Spleen (tissue), 11 donors: ENCODE measurements around the gene BCL11B. TPM values are rescaled to one million over a fixed set of nuclear protein-coding genes. Genes with fewer than 3 reads are reported as not detected.

Source experiments
- DNase-seq: peaks from one replicate; pipeline ENCODE4 v3.0.0-alpha.2; 2020
- H3K27ac ChIP-seq, 8 donors: fragments of 200-600 bp; sonication (generic) in 7 of 8; 1 replicate in 4 of 8; 2 replicates in 4 of 8; pipeline versions ENCODE4 v1.5.0 to v1.8.0; 2016 to 2021; ENCODE audit warnings: inconsistent platforms in 4 of 8, mild to moderate bottlenecking in 4 of 8, moderate library complexity in 1 of 8
- H3K27me3 ChIP-seq, 7 donors: fragments of 200-600 bp; sonication (generic) in 6 of 7; replicated peaks in 1 of 7; 1 replicate in 4 of 7; 2 replicates in 3 of 7; pipeline versions ENCODE4 v1.5.0 to v1.8.0; 2016 to 2021; ENCODE audit warnings: inconsistent platforms in 3 of 7, mild to moderate bottlenecking in 1 of 7
- H3K36me3 ChIP-seq, 6 donors: fragments of 200-600 bp; sonication (generic) in 5 of 6; 1 replicate in 4 of 6; 2 replicates in 2 of 6; pipeline versions ENCODE4 v1.5.0 to v1.8.0; 2016 to 2021; ENCODE audit warnings: inconsistent platforms in 2 of 6
- H3K4me1 ChIP-seq, 6 donors: fragments of 200-600 bp; sonication (generic) in 5 of 6; 1 replicate in 3 of 6; 2 replicates in 3 of 6; pipeline versions ENCODE4 v1.5.0 to v1.8.0; 2016 to 2021; ENCODE audit warnings: inconsistent platforms in 3 of 6
- H3K4me3 ChIP-seq, 8 donors: fragments of 200-600 bp; sonication (generic) in 7 of 8; 1 replicate in 4 of 8; 2 replicates in 4 of 8; pipeline versions ENCODE4 v1.5.0 to v1.8.0; 2016 to 2021; ENCODE audit warnings: inconsistent platforms in 4 of 8, mild to moderate bottlenecking in 4 of 8, moderate library complexity in 2 of 8
- H3K9me3 ChIP-seq, 8 donors: fragments of 200-600 bp; sonication (generic) in 7 of 8; 1 replicate in 4 of 8; 2 replicates in 4 of 8; pipeline versions ENCODE4 v1.5.0 to v1.8.0; 2016 to 2021; ENCODE audit warnings: inconsistent platforms in 4 of 8
- CTCF ChIP-seq, 11 experiments: fragments of 200-600 bp in 7 of 11; fragments of 450-650 bp in 4 of 11; sonication (generic) in 4 of 11; IDR thresholded peaks in 8 of 11; conservative IDR thresholded peaks in 3 of 11; 1 replicate in 7 of 11; 2 replicates in 4 of 11; pipeline versions ENCODE4 v1.4.0 to v1.8.0; 2016 to 2021; ENCODE audit warnings: antibody characterized with exemption in 11 of 11, inconsistent platforms in 4 of 11, mild to moderate bottlenecking in 1 of 11
- POLR2A ChIP-seq, 3 donors: fragments of 450-650 bp; IDR thresholded peaks; one replicate each; pipeline ENCODE4 v1.5.1; 2017; ENCODE audit warnings: antibody characterized with exemption in 3 of 3, mild to moderate bottlenecking in 1 of 3
- POLR2AphosphoS5 ChIP-seq, 3 donors: sonication (generic); formaldehyde crosslinking; IDR thresholded peaks; one replicate each; pipeline ENCODE4 v1.5.1; 2017; ENCODE audit warnings: antibody characterized with exemption in 3 of 3
- WGBS, 5 donors: extraction: QIAGEN DNeasy Blood & Tissue Kit in 3 of 5; methylation state at CpG; one replicate each; pipeline versions ENCODE4 v1.1.5 to v1.1.7; 2013 to 2018; 5-methylcytosine and 5-hydroxymethylcytosine counted together
- intact Hi-C: fragments of 100-400 bp; cut with DNase I; formaldehyde crosslinking; loops from one replicate; pipeline ENCODE4 v1.15.0; 2023; ENCODE audit warnings: low total_unique reads
- polyA plus RNA-seq, 3 donors: library from polyadenylated mRNA; stranded (reverse); fragments of 200-250 nt; gene quantifications; one replicate each; pipeline ENCODE4 v1.2.1, GENCODE V29; 2013
- total RNA-seq, 7 donors: library from RNA; depleted of rRNA in 3 of 7; stranded (reverse); fragments of >200 nt in 3 of 7; fragmentation: NEBNext Ultra II Directional in 4 of 7; extraction: Animal tissue kit (Norgen Biotek cat#: 25700) in 4 of 7; gene quantifications; one replicate each; pipeline versions ENCODE4 v1.1.0 to v1.2.1, GENCODE V29; 2016 to 2021
- donor health status: healthy with polysubstance abuse.
- donor health status: DM: no; HTN: no; CAD: no; lungs with moderate emphysema.
- donor health status: DM: no; HTN: no; CAD: no.
- donor health status: Bipolar disorder and iron deficiency.
- donor health status: healthy.
- donor health status: DM: no; HTN: no; CAD: no.
- donor health status: DM: yes; HTN: yes; CAD: no.

BCL11B gene
- total and polyA plus RNA-seq, 10 donors: 0.74 to 21.1 (median 11.4) TPM

- DNase-seq: peak; percentile 55
- TF ChIP-seq POLR2A (IDR thresholded peaks at IDR 0.05): no peak
- no peak for TF ChIP-seq CTCF (IDR thresholded peaks at IDR 0.05 in 8 of 11, conservative IDR thresholded peaks at IDR 0.05 in 3 of 11)
- intact Hi-C loops: no loop called here
- H3K4me3 ChIP-seq: no peak overlapping the region
- H3K36me3 ChIP-seq: no peaks in the 10 kb centered on the region
- no peak overlapping the region for H3K27ac ChIP-seq
- peaks cover 0 to 4% (median 0%) of the 10 kb centered on the region in 6 donors for H3K4me1 ChIP-seq
- H3K9me3 ChIP-seq: peaks cover 0 to 7% (median 0%) of the 10 kb centered on the region in 8 donors
- 82 to 91% (median 89%) methylated on average over 13 of the region's 13 CpGs for WGBS, 5 donors
- peaks cover 0 to 51% (median 9%) of the 10 kb centered on the region in 7 donors for H3K27me3 ChIP-seq
These were observed 150.6 kb downstream of the BCL11B start for GRCh38 chr14:99121319-99121875.

GRCh38 chr14:99120526-99121318 is 151.3 kb downstream of the BCL11B start:
- Histone ChIP-seq H3K27me3 (peaks cover 0 to 55% (median 9%) of the 10 kb centered on the region in 7 donors), H3K4me1 (peaks cover 0 to 4% (median 0%) of the 10 kb centered on the region in 6 donors), H3K27ac (no peak overlapping the region), H3K4me3 (no peak overlapping the region), H3K9me3 (peaks cover 0 to 7% (median 0%) of the 10 kb centered on the region in 8 donors), H3K36me3 (no peaks in the 10 kb centered on the region)
- WGBS, 5 donors: 82 to 90% (median 88%) methylated on average over 17 of the region's 17 CpGs
- TF ChIP-seq POLR2AphosphoS5 (IDR thresholded peaks at IDR 0.05) (no peak), POLR2A (IDR thresholded peaks at IDR 0.05) (no peak)
- intact Hi-C loops: no loop called here
- DNase-seq: no peak

- H3K4me3 ChIP-seq: no peak overlapping the region
- intact Hi-C loops: no loop called here
- TF ChIP-seq POLR2AphosphoS5 (IDR thresholded peaks at IDR 0.05) (no peak), CTCF (IDR thresholded peaks at IDR 0.05 in 8 of 11, conservative IDR thresholded peaks at IDR 0.05 in 3 of 11) (no peak), POLR2A (IDR thresholded peaks at IDR 0.05) (no peak)
- H3K9me3 ChIP-seq: peaks cover 0 to 7% (median 0%) of the 10 kb centered on the region in 8 donors
- no peak overlapping the region for H3K27ac ChIP-seq
- peaks cover 0 to 55% (median 9%) of the 10 kb centered on the region in 7 donors for H3K27me3 ChIP-seq
- no peak for DNase-seq
- WGBS, 5 donors: 77 to 81% (median 80%) methylated on average over 15 to 18 of the region's 18 CpGs
- no peaks in the 10 kb centered on the region for H3K36me3 ChIP-seq
- peaks cover 0 to 4% (median 0%) of the 10 kb centered on the region in 6 donors for H3K4me1 ChIP-seq
These were observed 152.2 kb downstream of the BCL11B start for GRCh38 chr14:99119554-99120525.

Other genes starting within 250 kb of the BCL11B start
- 10 to 100 TPM; 47.9 to 84.4 (median 64.6) TPM for gene SETD3, start 208.7 kb upstream of the BCL11B start, total RNA-seq
- gene SETD3, start 208.7 kb upstream of the BCL11B start, polyA plus RNA-seq: 10 to 100 TPM; 18.1 to 28.4 (median 19.1) TPM
- gene CCNK, start 209.2 kb upstream of the BCL11B start, total RNA-seq: 10 to 100 TPM; 38.3 to 58.3 (median 50.3) TPM
- gene CCNK, start 209.2 kb upstream of the BCL11B start, polyA plus RNA-seq: 10 to 100 TPM; 11.8 to 15.5 (median 12.8) TPM